AG04450 (cell line): Measurements from ENCODE around the gene DMPK. TPM values are rescaled to one million over a fixed set of nuclear protein-coding genes. Genes with fewer than 3 reads are reported as not detected.

Experiments used
- CTCF ChIA-PET: fragments of 300-600, 350-600 bp; formaldehyde crosslinking; extraction: SDS; loops from one replicate; lab custom pipeline; 2022; ENCODE audit warnings: antibody characterized with exemption, inconsistent platforms; lab: Charles Lee
- POLR2A ChIA-PET: fragments of 350-600 bp; formaldehyde crosslinking; extraction: SDS; loops from one replicate; lab custom pipeline; 2021; ENCODE audit warnings: antibody characterized with exemption, inconsistent platforms; lab: Yijun Ruan, JAX
- DNase-seq: peaks from one replicate; pipeline ENCODE4 v3.0.0-alpha.2; 2011; ENCODE audit warnings: low read depth, low spot score
- H3K27ac ChIP-seq: one replicate; pipeline ENCODE4 v1.5.1; 2012; ENCODE audit warnings: low read depth, low read length, control low read depth
- H3K27me3 ChIP-seq: one replicate; pipeline ENCODE4 v1.6.0; 2012; ENCODE audit warnings: low read length; ENCODE audit not compliant: control insufficient read depth, insufficient read depth
- H3K4me3 ChIP-seq: 2 replicates; pipeline ENCODE4 v1.5.1; 2011; ENCODE audit warnings: mild to moderate bottlenecking, low read depth, low read length, control low read depth
- H3K9me3 ChIP-seq: 2 replicates; pipeline ENCODE4 v1.5.1; 2012; ENCODE audit warnings: low read length; ENCODE audit not compliant: control insufficient read depth, insufficient read depth
- polyA plus RNA-seq: library from polyadenylated mRNA; depleted of rRNA; stranded (reverse); fragments of >200 nt; gene quantifications from 2 replicates; pipeline ENCODE4 v1.2.3, GENCODE V29; 2011
- TF ChIP-seq, protein P1 (sequence below): IDR thresholded peaks from 2 replicates; pipeline ENCODE4 v1.5.1; 2011; ENCODE audit warnings: low read depth, low read length, control low read depth, inconsistent platforms

DMPK gene
- polyA plus RNA-seq, 1 experiment: 24.5 TPM

DNA sequence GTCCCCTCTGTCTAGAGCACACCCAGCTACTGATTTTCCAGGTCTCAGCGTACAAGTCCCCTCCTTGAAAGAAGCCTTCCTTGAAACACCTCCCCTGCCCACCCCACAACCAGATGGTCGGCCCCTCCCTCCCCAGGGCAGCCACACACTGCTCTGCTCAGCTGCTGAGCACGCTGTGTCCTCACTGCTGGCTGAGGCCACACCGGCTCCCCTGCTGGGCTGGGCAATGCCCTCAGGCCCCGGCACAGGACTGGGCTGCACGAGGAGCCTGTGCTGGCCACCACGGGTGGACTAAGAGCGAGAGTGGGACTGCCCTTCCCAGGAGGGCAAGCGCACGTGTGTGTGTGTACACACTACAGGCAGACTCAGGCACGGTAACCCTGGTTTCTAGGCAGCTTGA is 44.6 kb upstream of the DMPK start:
- H3K9me3 ChIP-seq: no peaks in the 10 kb centered on the region; the same call in 1 of the 2 replicates
- TF ChIP-seq, protein P1, sequence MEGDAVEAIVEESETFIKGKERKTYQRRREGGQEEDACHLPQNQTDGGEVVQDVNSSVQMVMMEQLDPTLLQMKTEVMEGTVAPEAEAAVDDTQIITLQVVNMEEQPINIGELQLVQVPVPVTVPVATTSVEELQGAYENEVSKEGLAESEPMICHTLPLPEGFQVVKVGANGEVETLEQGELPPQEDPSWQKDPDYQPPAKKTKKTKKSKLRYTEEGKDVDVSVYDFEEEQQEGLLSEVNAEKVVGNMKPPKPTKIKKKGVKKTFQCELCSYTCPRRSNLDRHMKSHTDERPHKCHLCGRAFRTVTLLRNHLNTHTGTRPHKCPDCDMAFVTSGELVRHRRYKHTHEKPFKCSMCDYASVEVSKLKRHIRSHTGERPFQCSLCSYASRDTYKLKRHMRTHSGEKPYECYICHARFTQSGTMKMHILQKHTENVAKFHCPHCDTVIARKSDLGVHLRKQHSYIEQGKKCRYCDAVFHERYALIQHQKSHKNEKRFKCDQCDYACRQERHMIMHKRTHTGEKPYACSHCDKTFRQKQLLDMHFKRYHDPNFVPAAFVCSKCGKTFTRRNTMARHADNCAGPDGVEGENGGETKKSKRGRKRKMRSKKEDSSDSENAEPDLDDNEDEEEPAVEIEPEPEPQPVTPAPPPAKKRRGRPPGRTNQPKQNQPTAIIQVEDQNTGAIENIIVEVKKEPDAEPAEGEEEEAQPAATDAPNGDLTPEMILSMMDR: no peak
- CTCF ChIA-PET: interaction anchor here (3.5 kb wide), 1 partner anchor 10 kb away, joined by 29 read pairs; no protein-coding TSS in a partner anchor
- H3K27me3 ChIP-seq: no peaks in the 10 kb centered on the region
- no peak for DNase-seq
- no peak overlapping the region for H3K4me3 ChIP-seq
- POLR2A ChIA-PET: interaction anchor here (1.3 kb wide), 1 partner anchor 8 kb away, joined by 4 read pairs; no protein-coding TSS in a partner anchor
- no peak overlapping the region for H3K27ac ChIP-seq

DNA sequence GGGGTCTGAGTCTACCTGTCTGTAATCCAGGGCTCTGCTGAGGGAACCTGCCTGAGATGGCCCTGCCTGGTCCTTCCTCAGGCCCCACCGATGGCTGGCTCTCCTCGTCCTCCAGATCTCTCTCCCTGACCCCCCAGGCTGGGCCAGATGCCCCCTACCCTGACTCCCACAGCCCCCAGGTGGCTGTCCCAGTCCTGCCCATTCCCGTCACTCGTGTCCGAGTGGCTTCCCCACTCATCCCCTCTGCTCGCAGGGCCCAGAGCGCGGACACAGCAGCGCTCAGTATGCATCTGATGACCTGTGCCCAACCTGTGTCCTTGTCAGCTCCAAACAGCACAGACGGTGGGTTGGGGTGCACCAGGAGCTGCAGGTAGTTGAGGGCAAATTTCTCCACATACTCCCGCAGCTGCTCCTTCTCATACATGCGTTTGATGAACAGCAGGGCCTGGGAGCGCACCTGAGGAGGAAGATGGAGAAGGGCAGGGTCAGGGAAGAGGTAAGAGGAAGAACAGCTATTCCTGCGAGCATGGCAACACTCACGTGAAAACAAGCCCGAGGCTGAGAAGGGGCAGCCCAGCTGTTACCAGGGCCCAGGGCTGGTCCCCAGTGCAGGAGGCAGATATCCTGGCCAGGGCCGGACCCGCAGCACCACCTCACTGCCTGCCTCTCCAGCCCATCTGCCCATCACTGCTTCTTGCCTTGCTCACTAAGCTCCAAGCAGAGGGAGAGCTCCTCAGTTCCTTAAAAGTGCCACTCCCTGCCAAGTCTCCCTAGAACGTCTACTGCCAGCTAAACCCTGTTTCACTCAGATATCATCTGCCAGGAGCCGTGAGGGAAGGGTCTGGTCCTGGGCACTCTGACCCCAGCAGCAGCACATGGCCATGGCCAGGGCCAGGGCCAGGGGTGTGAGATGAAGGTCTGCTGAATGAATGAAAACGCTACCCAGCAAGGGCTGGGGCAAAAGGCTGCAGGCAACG is 43.9 kb upstream of the DMPK start:
- Histone ChIP-seq H3K4me3 (no peak overlapping the region), H3K9me3 (no peaks in the 10 kb centered on the region; the same call in 1 of the 2 replicates), H3K27me3 (no peaks in the 10 kb centered on the region), H3K27ac (no peak overlapping the region)
- no peak for DNase-seq
- CTCF ChIA-PET: interaction anchor here (0.9 to 3.5 kb wide), 2 partner anchors 9 to 56 kb away, joined by 4 to 29 read pairs; no protein-coding TSS in a partner anchor
- TF ChIP-seq, protein P1: no peak
- POLR2A ChIA-PET: interaction anchor here (0.6 kb wide), 1 partner anchor 55 kb away, joined by 3 read pairs; no protein-coding TSS in a partner anchor

DNA sequence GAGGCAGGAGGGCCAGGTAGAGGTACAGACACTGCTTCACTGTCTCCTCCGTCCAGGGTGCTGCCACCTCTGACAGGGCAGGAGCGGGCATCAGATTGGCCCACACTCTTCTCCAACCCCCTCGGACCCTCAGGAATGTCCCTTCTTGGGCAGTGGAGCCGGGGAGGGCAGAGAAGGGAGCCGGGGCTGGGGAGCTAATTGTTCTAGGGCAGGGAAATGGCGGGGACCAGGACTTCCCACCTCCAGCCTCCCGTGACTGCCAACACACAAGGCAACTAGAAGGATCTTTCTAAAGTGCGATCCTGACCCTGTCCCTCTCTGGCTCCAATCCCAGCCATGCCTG is 42.9 kb upstream of the DMPK start:
- H3K27me3 ChIP-seq: no peaks in the 10 kb centered on the region
- H3K27ac ChIP-seq: no peak overlapping the region
- no peak for DNase-seq
- ChIA-PET POLR2A (interaction anchor here (1.3 kb wide), 1 partner anchor 12 kb away, joined by 3 read pairs; no protein-coding TSS in a partner anchor), CTCF (interaction anchor here (0.9 to 3.5 kb wide), 2 partner anchors 8 to 55 kb away, joined by 4 to 29 read pairs; no protein-coding TSS in a partner anchor)
- no peak overlapping the region for H3K4me3 ChIP-seq
- H3K9me3 ChIP-seq: no peaks in the 10 kb centered on the region; the same call in 1 of the 2 replicates
- TF ChIP-seq, protein P1: no peak

DNA sequence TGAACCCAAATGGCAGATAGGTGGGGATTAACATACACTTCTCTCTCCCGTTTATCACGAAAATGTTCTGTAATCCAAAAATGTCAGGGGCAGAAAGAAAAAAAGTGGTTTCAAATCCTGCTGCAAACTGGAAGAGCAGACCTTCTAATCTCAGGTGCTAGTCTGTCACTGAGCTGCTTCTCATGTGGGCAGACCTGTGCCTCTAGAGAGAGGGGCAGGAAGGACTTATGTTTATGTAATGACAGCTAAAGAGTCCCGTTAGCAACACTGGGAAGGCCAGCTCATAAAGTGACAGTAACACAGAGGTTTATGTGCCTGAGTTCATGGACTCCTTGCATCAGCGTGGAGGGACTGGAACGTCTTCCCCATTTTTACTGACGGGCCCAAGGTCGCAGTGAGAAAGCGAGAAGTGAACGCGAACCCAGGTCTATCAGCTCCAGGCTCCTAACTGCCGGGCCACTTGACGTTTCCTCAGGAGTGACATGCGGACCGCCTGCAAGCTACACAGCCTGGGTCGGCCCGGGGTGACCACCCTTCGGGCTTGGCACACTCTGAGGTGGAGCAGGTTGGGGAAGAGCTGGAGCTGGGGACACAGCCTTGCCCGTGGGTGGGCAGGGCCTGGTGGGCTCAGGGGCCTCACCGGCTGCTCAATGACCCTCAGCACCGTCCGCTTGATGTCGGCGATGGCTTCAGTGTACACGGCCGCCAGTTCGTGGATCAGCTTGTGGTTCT is 42.4 kb upstream of the DMPK start:
- Histone ChIP-seq H3K27me3 (no peaks in the 10 kb centered on the region), H3K27ac (no peak overlapping the region), H3K4me3 (no peak overlapping the region), H3K9me3 (no peaks in the 10 kb centered on the region; the same call in 1 of the 2 replicates)
- ChIA-PET CTCF (interaction anchor here (0.5 to 3.5 kb wide), 2 partner anchors 8 to 182 kb away, joined by 3 to 29 read pairs; no protein-coding TSS in a partner anchor), POLR2A (interaction anchor here (0.5 to 1.3 kb wide), 4 partner anchors 12 to 55 kb away, joined by 3 to 5 read pairs (median 4); partner anchors contain the start of gene SIX5)
- DNase-seq: no peak
- TF ChIP-seq, protein P1: no peak
